Measurements from ENCODE around the gene NOP14. TPM values are rescaled to one million over a fixed set of nuclear protein-coding genes. Genes with fewer than 3 reads are reported as not detected.

The NOP14 gene
- polyA plus RNA-seq, 1 of the 3 experiments (the other 2 are of a cell fraction), result 9.8 TPM

DNA sequence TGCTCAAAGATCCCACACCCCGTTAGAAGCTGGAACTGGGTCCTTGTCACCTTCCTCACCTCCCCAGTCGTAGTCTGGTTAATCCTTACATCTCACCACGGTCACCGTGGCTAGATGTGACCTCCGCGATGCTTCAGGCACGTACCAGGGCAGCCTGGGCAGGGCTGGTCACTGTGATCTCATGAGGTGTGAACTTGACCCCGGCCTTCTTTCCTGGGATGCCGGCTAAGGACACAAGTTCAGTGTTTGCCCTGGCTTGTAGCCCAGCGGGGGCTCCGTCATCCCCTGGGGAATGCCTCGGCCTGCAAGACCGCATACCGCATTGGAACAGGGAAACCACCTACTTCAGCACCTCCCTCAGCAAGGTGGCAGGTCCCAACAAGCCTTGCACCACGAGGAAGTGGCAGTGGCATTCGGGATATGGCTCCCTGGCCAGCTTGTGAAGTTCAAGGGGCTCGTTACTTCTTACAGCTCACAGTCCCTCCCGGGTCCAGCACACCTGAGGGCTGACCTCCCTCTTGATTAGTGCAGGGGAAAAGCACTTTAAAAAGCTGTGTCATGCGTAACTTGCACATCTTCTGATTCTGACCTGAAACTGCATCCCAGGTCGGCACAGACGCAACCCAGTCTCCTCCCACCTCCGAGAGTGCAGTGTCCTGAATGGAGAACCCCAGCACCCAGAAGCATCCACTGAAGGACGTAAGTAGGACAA lies 25.9 kb downstream of the NOP14 start:
- Histone ChIP-seq H3K4me1 (ENCODE audit: control insufficient read depth in 1 of 2, insufficient read depth in 2 of 2, low read depth in 1 of 2, low read length in 1 of 2) (peaks cover 20 to 41% of the 10 kb centered on the region in 2 experiments), H3F3A (replicated peaks; ENCODE audit: insufficient read depth) (peaks cover 16% of the 10 kb centered on the region), H3K36me3 (replicated peaks in 1 of 2; ENCODE audit: control insufficient read depth in 1 of 2, insufficient read depth in 2 of 2, low read length in 1 of 2) (peaks cover 30 to 52% of the 10 kb centered on the region in 2 experiments), H4K20me1 (ENCODE audit: insufficient read depth) (0 out of 2 replicates have a peak, but pooled peaks cover 19% of the 10 kb centered on the region), H3K9me2 (no peaks in the 10 kb centered on the region), H3K4me3 (ENCODE audit: low read depth in 2 of 2, low read length in 1 of 2) (0 out of 4 replicates have a peak overlapping the region, but pooled peaks of 1 of the 2 experiments have one; percentile 9), H3K27me3 (ENCODE audit: insufficient read depth) (no peaks in the 10 kb centered on the region), H3K27ac (ENCODE audit: low read depth in 2 of 2, low read length in 1 of 2) (peak overlapping the region; percentile 30 to 56; a peak in 3 of 4 replicates), H3K4me2 (peak overlapping the region; percentile 99), H2AFZ (ENCODE audit: low read depth) (no peak overlapping the region), H3K79me2 (ENCODE audit: insufficient read depth) (peaks cover 48% of the 10 kb centered on the region), H3K9me3 (no peaks in the 10 kb centered on the region), H3K9ac (no peak overlapping the region)
- ChIA-PET CTCF (no interaction called here), POLR2A (interaction anchor here (0.7 to 1.4 kb wide), 3 partner anchors 9 to 207 kb away, joined by 3 to 4 read pairs (median 3); no protein-coding TSS in a partner anchor)
- no peak for DNase-seq
- no peak for TF ChIP-seq YY1 (IDR thresholded peaks at IDR 0.05; ENCODE audit: low read depth)
- TF ChIP-seq, protein P1, sequence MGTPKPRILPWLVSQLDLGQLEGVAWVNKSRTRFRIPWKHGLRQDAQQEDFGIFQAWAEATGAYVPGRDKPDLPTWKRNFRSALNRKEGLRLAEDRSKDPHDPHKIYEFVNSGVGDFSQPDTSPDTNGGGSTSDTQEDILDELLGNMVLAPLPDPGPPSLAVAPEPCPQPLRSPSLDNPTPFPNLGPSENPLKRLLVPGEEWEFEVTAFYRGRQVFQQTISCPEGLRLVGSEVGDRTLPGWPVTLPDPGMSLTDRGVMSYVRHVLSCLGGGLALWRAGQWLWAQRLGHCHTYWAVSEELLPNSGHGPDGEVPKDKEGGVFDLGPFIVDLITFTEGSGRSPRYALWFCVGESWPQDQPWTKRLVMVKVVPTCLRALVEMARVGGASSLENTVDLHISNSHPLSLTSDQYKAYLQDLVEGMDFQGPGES (IDR thresholded peaks at IDR 0.05; ENCODE audit: low read depth, low read length), result no peak
- no peak for TF ChIP-seq TEAD4 (IDR thresholded peaks at IDR 0.05; ENCODE audit: borderline replicate concordance, insufficient read depth)
- no peak for TF ChIP-seq SIN3A (IDR thresholded peaks at IDR 0.05; ENCODE audit: borderline replicate concordance, low read depth, low read length)
- no peak for TF ChIP-seq FOSL2 (IDR thresholded peaks at IDR 0.05; ENCODE audit: borderline replicate concordance, low read depth)
- no peak for TF ChIP-seq NRF1 (IDR thresholded peaks at IDR 0.05; ENCODE audit: low read depth, low read length)
- TF ChIP-seq, protein P2, sequence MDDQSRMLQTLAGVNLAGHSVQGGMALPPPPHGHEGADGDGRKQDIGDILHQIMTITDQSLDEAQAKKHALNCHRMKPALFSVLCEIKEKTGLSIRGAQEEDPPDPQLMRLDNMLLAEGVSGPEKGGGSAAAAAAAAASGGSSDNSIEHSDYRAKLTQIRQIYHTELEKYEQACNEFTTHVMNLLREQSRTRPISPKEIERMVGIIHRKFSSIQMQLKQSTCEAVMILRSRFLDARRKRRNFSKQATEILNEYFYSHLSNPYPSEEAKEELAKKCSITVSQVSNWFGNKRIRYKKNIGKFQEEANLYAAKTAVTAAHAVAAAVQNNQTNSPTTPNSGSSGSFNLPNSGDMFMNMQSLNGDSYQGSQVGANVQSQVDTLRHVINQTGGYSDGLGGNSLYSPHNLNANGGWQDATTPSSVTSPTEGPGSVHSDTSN (IDR thresholded peaks at IDR 0.05), result no peak
- no peak for TF ChIP-seq RFX5 (IDR thresholded peaks at IDR 0.05; ENCODE audit: low read length)
- TF ChIP-seq, protein P3, sequence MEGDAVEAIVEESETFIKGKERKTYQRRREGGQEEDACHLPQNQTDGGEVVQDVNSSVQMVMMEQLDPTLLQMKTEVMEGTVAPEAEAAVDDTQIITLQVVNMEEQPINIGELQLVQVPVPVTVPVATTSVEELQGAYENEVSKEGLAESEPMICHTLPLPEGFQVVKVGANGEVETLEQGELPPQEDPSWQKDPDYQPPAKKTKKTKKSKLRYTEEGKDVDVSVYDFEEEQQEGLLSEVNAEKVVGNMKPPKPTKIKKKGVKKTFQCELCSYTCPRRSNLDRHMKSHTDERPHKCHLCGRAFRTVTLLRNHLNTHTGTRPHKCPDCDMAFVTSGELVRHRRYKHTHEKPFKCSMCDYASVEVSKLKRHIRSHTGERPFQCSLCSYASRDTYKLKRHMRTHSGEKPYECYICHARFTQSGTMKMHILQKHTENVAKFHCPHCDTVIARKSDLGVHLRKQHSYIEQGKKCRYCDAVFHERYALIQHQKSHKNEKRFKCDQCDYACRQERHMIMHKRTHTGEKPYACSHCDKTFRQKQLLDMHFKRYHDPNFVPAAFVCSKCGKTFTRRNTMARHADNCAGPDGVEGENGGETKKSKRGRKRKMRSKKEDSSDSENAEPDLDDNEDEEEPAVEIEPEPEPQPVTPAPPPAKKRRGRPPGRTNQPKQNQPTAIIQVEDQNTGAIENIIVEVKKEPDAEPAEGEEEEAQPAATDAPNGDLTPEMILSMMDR (IDR thresholded peaks at IDR 0.05), result no peak
- TF ChIP-seq, protein P4, sequence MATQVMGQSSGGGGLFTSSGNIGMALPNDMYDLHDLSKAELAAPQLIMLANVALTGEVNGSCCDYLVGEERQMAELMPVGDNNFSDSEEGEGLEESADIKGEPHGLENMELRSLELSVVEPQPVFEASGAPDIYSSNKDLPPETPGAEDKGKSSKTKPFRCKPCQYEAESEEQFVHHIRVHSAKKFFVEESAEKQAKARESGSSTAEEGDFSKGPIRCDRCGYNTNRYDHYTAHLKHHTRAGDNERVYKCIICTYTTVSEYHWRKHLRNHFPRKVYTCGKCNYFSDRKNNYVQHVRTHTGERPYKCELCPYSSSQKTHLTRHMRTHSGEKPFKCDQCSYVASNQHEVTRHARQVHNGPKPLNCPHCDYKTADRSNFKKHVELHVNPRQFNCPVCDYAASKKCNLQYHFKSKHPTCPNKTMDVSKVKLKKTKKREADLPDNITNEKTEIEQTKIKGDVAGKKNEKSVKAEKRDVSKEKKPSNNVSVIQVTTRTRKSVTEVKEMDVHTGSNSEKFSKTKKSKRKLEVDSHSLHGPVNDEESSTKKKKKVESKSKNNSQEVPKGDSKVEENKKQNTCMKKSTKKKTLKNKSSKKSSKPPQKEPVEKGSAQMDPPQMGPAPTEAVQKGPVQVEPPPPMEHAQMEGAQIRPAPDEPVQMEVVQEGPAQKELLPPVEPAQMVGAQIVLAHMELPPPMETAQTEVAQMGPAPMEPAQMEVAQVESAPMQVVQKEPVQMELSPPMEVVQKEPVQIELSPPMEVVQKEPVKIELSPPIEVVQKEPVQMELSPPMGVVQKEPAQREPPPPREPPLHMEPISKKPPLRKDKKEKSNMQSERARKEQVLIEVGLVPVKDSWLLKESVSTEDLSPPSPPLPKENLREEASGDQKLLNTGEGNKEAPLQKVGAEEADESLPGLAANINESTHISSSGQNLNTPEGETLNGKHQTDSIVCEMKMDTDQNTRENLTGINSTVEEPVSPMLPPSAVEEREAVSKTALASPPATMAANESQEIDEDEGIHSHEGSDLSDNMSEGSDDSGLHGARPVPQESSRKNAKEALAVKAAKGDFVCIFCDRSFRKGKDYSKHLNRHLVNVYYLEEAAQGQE (IDR thresholded peaks at IDR 0.05; ENCODE audit: low read depth, low read length), result no peak
- no peak for TF ChIP-seq RAD21 (IDR thresholded peaks at IDR 0.05; ENCODE audit: low read length)
- TF ChIP-seq MEF2A (IDR thresholded peaks at IDR 0.05; ENCODE audit: borderline replicate concordance, low read depth), result no peak
- TF ChIP-seq SMC3 (IDR thresholded peaks at IDR 0.05; ENCODE audit: low read depth, low read length), result no peak
- no peak for TF ChIP-seq GATA2 (CRISPR knock-in tag; IDR thresholded peaks at IDR 0.05)
- no peak for TF ChIP-seq TAF1 (IDR thresholded peaks at IDR 0.05; ENCODE audit: borderline replicate concordance, low read depth, low read length)
- TF ChIP-seq NFIC (IDR thresholded peaks at IDR 0.05; ENCODE audit: borderline replicate concordance), result no peak
- TF ChIP-seq JUND (IDR thresholded peaks at IDR 0.05), result no peak
- TF ChIP-seq FOXM1 (IDR thresholded peaks at IDR 0.05; ENCODE audit: low read depth), result no peak
- no peak for TF ChIP-seq EP300 (IDR thresholded peaks at IDR 0.05; ENCODE audit: borderline replicate concordance in 1 of 2, low read depth in 1 of 2, low read length in 1 of 2)
- 92% methylated on average over 12 of the region's 23 CpGs for WGBS (ENCODE audit: low lambda C conversion rate)

Measured in SK-N-SH (cell line).